OCI-LY7 (cell line): ENCODE measurements around the gene SHISA4. TPM values are rescaled to one million over a fixed set of nuclear protein-coding genes. Genes with fewer than 3 reads are reported as not detected.

Source experiments
- BruUV-seq: library from RNA; stranded (reverse); fragments of 400-500 nt; replicated peaks from 2 replicates; lab custom pipeline; 2021; lab: Mats Ljungman, UMichigan
- CTCF ChIA-PET: fragments of 300-600 bp; sonication (Branson Sonifier 250); formaldehyde crosslinking; loops from one replicate; lab custom pipeline; 2022; ENCODE audit warnings: antibody characterized with exemption; ENCODE audit not compliant: unreplicated experiment; lab: Charles Lee
- POLR2A ChIA-PET: fragments of 300-600 bp; sonication (Branson Sonifier 250); formaldehyde crosslinking; loops from one replicate; lab custom pipeline; 2022; ENCODE audit warnings: antibody characterized with exemption; lab: Charles Lee
- DNase-seq: peaks from one replicate; pipeline ENCODE4 v3.0.0-alpha.2; 2015; ENCODE audit warnings: low spot score
- H2AFZ ChIP-seq: fragments of 200-600 bp; sonication (generic), shearing (Covaris generic); 2 replicates; pipeline ENCODE4 v1.6.1; 2014; ENCODE audit warnings: mild to moderate bottlenecking, antibody characterized with exemption, low read length, moderate library complexity
- H3K27ac ChIP-seq: fragments of 200-600 bp; sonication (generic); 2 replicates; pipeline ENCODE4 v1.5.1; 2014; ENCODE audit warnings: mixed run types, low read depth, mild to moderate bottlenecking, moderate library complexity, low read length, inconsistent platforms; ENCODE audit not compliant: poor library complexity, severe bottlenecking
- H3K36me3 ChIP-seq: fragments of 200-600 bp; sonication (generic); 2 replicates; pipeline ENCODE4 v1.6.1; 2014; ENCODE audit warnings: mild to moderate bottlenecking, antibody characterized with exemption, low read length, moderate library complexity, mixed read lengths; ENCODE audit not compliant: insufficient read depth
- H3K4me1 ChIP-seq: fragments of 200-600 bp; sonication (generic); 2 replicates; pipeline ENCODE4 v1.5.1; 2014; ENCODE audit warnings: mild to moderate bottlenecking, low read length; ENCODE audit not compliant: insufficient read depth, poor library complexity, severe bottlenecking
- H3K4me2 ChIP-seq: fragments of 200-600 bp; sonication (generic); 2 replicates; pipeline ENCODE4 v1.6.1; 2014; ENCODE audit warnings: mild to moderate bottlenecking, low read length
- H3K4me3 ChIP-seq: fragments of 200-600 bp; sonication (generic); 2 replicates; pipeline ENCODE4 v1.5.1; 2014; ENCODE audit warnings: mild to moderate bottlenecking, low read depth, low read length; ENCODE audit not compliant: poor library complexity, severe bottlenecking
- H3K79me2 ChIP-seq: fragments of 200-600 bp; sonication (generic); 2 replicates; pipeline ENCODE4 v1.6.1; 2016; ENCODE audit warnings: low read depth, mild to moderate bottlenecking, low read length, moderate library complexity, mixed read lengths; ENCODE audit not compliant: insufficient read depth
- H3K9me2 ChIP-seq: fragments of 200-600 bp; sonication (generic); 2 replicates; pipeline ENCODE4 v1.6.1; 2016; ENCODE audit warnings: mild to moderate bottlenecking, low read length, mixed read lengths; ENCODE audit not compliant: insufficient read depth
- H3K9me3 ChIP-seq: fragments of 200-600 bp; sonication (generic); 2 replicates; pipeline ENCODE4 v1.6.1; 2014; ENCODE audit warnings: mild to moderate bottlenecking, mixed run types, low read length, mixed read lengths
- H4K20me1 ChIP-seq: fragments of 200-600 bp; sonication (generic); 2 replicates; pipeline ENCODE4 v1.6.1; 2014; ENCODE audit warnings: mild to moderate bottlenecking, antibody characterized with exemption, low read length, moderate library complexity, mixed read lengths; ENCODE audit not compliant: insufficient read depth
- CTCF ChIP-seq: fragments of 200-600 bp; sonication (generic); conservative IDR thresholded peaks from 2 replicates; pipeline ENCODE4 v1.5.1; 2014; ENCODE audit warnings: mild to moderate bottlenecking, antibody characterized with exemption, low read length, moderate library complexity, mixed read lengths
- EZH2phosphoT487 ChIP-seq: fragments of 200-600 bp; sonication (generic); IDR thresholded peaks from 2 replicates; pipeline ENCODE4 v1.6.1; 2018; ENCODE audit warnings: low read depth, borderline replicate concordance, mild to moderate bottlenecking, mixed run types, antibody characterized with exemption, low read length, moderate library complexity, mixed read lengths
- intact Hi-C: fragments of 100-400 bp; cut with micrococcal nuclease; formaldehyde crosslinking; loops from one replicate; pipeline ENCODE4 v1.10.0; 2022; ENCODE audit not compliant: unreplicated experiment
- total RNA-seq, 2 experiments: library from RNA; depleted of rRNA in 1 of 2; stranded (reverse); fragments of >200 nt in 1 of 2; shearing (Covaris generic) in 1 of 2; gene quantifications; 2 replicates each; pipeline ENCODE4 v1.2.3, GENCODE V29; 2014 to 2022

SHISA4 gene
- total RNA-seq, 2 experiments from 2014 or later: not detected

GRCh38 chr1:201845331-201846083 is 43.2 kb upstream of the SHISA4 start:
- Histone ChIP-seq H3K79me2 (peaks cover 74% of the 10 kb centered on the region), H3K9me2 (no peaks in the 10 kb centered on the region), H3K27ac (no peak overlapping the region), H4K20me1 (peaks cover 38% of the 10 kb centered on the region), H3K9me3 (no peaks in the 10 kb centered on the region), H3K4me1 (no peaks in the 10 kb centered on the region), H3K4me3 (no peak overlapping the region), H2AFZ (no peak overlapping the region), H3K4me2 (no peak overlapping the region), H3K36me3 (peaks cover 75% of the 10 kb centered on the region)
- ChIA-PET POLR2A (interaction anchor here (0.6 to 3.1 kb wide), 5 partner anchors 9 to 15 kb away, joined by 3 to 10 read pairs (median 4); no protein-coding TSS in a partner anchor), CTCF (interaction anchor here (1.1 kb wide), 1 partner anchor 8 kb away, joined by 3 read pairs; no protein-coding TSS in a partner anchor)
- no peak for DNase-seq
- intact Hi-C loops: no loop called here
- TF ChIP-seq CTCF: no peak
- TF ChIP-seq EZH2phosphoT487: no peak
- no TSS peak for BruUV-seq

- H3K79me2 ChIP-seq: peaks cover 57% of the 10 kb centered on the region
- TF ChIP-seq EZH2phosphoT487 (no peak), CTCF (no peak)
- POLR2A ChIA-PET: interaction anchor here (0.6 to 2.0 kb wide), 6 partner anchors 9 to 1963 kb away, joined by 3 to 7 read pairs (median 4); no protein-coding TSS in a partner anchor
Measured at GRCh38 chr1:201847150-201847549, 41.5 kb upstream of the SHISA4 start.

GRCh38 chr1:201848230-201848629 is 40.5 kb upstream of the SHISA4 start:
- ChIA-PET CTCF (no interaction called here), POLR2A (interaction anchor here (0.6 to 2.0 kb wide), 4 partner anchors 10 to 166 kb away, joined by 3 to 7 read pairs (median 4); no protein-coding TSS in a partner anchor)
- Histone ChIP-seq H3K27ac (no peak overlapping the region), H2AFZ (no peak overlapping the region), H3K79me2 (peaks cover 46% of the 10 kb centered on the region), H3K36me3 (peaks cover 80% of the 10 kb centered on the region), H3K4me3 (no peak overlapping the region), H3K9me2 (no peaks in the 10 kb centered on the region), H3K4me2 (no peak overlapping the region), H4K20me1 (peaks cover 18% of the 10 kb centered on the region), H3K4me1 (no peaks in the 10 kb centered on the region), H3K9me3 (no peaks in the 10 kb centered on the region)
- intact Hi-C loops: no loop called here
- TF ChIP-seq CTCF (no peak), EZH2phosphoT487 (no peak)
- no peak for DNase-seq
- BruUV-seq: no TSS peak

More at GRCh38 chr1:201847150-201847549, 41.5 kb upstream of the SHISA4 start:
- no peaks in the 10 kb centered on the region for H3K9me2 ChIP-seq
- no peak overlapping the region for H3K27ac ChIP-seq
- BruUV-seq: no TSS peak
- no peak overlapping the region for H2AFZ ChIP-seq
- peaks cover 79% of the 10 kb centered on the region for H3K36me3 ChIP-seq
- CTCF ChIA-PET: no interaction called here
- no peak overlapping the region for H3K4me2 ChIP-seq
- no peaks in the 10 kb centered on the region for H3K9me3 ChIP-seq
- no peaks in the 10 kb centered on the region for H3K4me1 ChIP-seq
- no peak for DNase-seq
- H3K4me3 ChIP-seq: no peak overlapping the region
- H4K20me1 ChIP-seq: peaks cover 27% of the 10 kb centered on the region
- intact Hi-C loops: no loop called here
